SJCRH30 (cell line): Measurements from ENCODE around the gene IQSEC1. TPM values are rescaled to one million over a fixed set of nuclear protein-coding genes. Genes with fewer than 3 reads are reported as not detected.

ENCODE experiments used
- DNase-seq, 2 experiments: peaks; one replicate each; pipeline ENCODE4 v3.0.0-alpha.2; 2015 to 2020
- H3K27ac ChIP-seq: fragments of 250-450 bp; sonication (Bioruptor Pico); 2 replicates; pipeline ENCODE4 v1.5.1; 2020; ENCODE audit warnings: mild to moderate bottlenecking, moderate library complexity
- H3K27me3 ChIP-seq: fragments of 250-450 bp; sonication (Bioruptor Pico); 2 replicates; pipeline ENCODE4 v1.5.1; 2020; ENCODE audit warnings: mild to moderate bottlenecking, moderate library complexity
- H3K36me3 ChIP-seq: fragments of 250-450 bp; sonication (Bioruptor Pico); 2 replicates; pipeline ENCODE4 v1.5.1; 2020; ENCODE audit warnings: mild to moderate bottlenecking, moderate library complexity
- H3K4me1 ChIP-seq: fragments of 250-450 bp; sonication (Bioruptor Pico); 2 replicates; pipeline ENCODE4 v1.5.1; 2020; ENCODE audit warnings: mild to moderate bottlenecking, moderate library complexity
- H3K4me3 ChIP-seq: fragments of 250-450 bp; sonication (Bioruptor Pico); 2 replicates; pipeline ENCODE4 v1.5.1; 2020; ENCODE audit warnings: mild to moderate bottlenecking, moderate library complexity
- H3K9me3 ChIP-seq: fragments of 250-450 bp; sonication (Bioruptor Pico); replicated peaks from 2 replicates; pipeline ENCODE4 v1.5.1; 2020; ENCODE audit warnings: mild to moderate bottlenecking, moderate library complexity
- total RNA-seq: library from RNA; depleted of rRNA; stranded (reverse); fragments of >200 nt; shearing (Covaris generic); gene quantifications from 2 replicates; pipeline ENCODE4 v1.2.3, GENCODE V29; 2014

IQSEC1 gene
- total RNA-seq, 1 experiment from 2014 or later, result 5.7 TPM

- Histone ChIP-seq H3K4me1 (no peaks in the 10 kb centered on the region), H3K27me3 (no peaks in the 10 kb centered on the region), H3K27ac (no peak overlapping the region), H3K36me3 (no peaks in the 10 kb centered on the region), H3K4me3 (no peak overlapping the region), H3K9me3 (no peaks in the 10 kb centered on the region)
- DNase-seq, result no peak
These were observed 165.9 kb downstream of the IQSEC1 start for GRCh38 chr3:12907296-12907695.

GRCh38 chr3:12906916-12907290 is 166.3 kb downstream of the IQSEC1 start:
- Histone ChIP-seq H3K4me1 (no peaks in the 10 kb centered on the region; the same call in 1 of the 2 replicates), H3K36me3 (no peaks in the 10 kb centered on the region), H3K27me3 (no peaks in the 10 kb centered on the region), H3K4me3 (no peak overlapping the region), H3K27ac (no peak overlapping the region), H3K9me3 (no peaks in the 10 kb centered on the region)
- DNase-seq, result no peak

GRCh38 chr3:12906141-12906915 is 166.9 kb downstream of the IQSEC1 start:
- H3K4me1 ChIP-seq, result no peaks in the 10 kb centered on the region; the same call in 1 of the 2 replicates
- no peak overlapping the region for H3K27ac ChIP-seq
- no peaks in the 10 kb centered on the region for H3K27me3 ChIP-seq
- H3K9me3 ChIP-seq, result no peaks in the 10 kb centered on the region
- DNase-seq, result no peak
- no peaks in the 10 kb centered on the region for H3K36me3 ChIP-seq
- no peak overlapping the region for H3K4me3 ChIP-seq

GRCh38 chr3:12905316-12906071 is 167.7 kb downstream of the IQSEC1 start:
- H3K27me3 ChIP-seq, result no peaks in the 10 kb centered on the region
- DNase-seq, result no peak
- no peak overlapping the region for H3K4me3 ChIP-seq
- H3K4me1 ChIP-seq, result no peaks in the 10 kb centered on the region; the same call in 1 of the 2 replicates
- H3K36me3 ChIP-seq, result no peaks in the 10 kb centered on the region
- H3K27ac ChIP-seq, result no peak overlapping the region
- no peaks in the 10 kb centered on the region for H3K9me3 ChIP-seq

GRCh38 chr3:12904951-12905315 is 168.3 kb downstream of the IQSEC1 start:
- Histone ChIP-seq H3K4me3 (no peak overlapping the region), H3K4me1 (no peaks in the 10 kb centered on the region; the same call in 1 of the 2 replicates), H3K27ac (no peak overlapping the region), H3K27me3 (no peaks in the 10 kb centered on the region), H3K36me3 (no peaks in the 10 kb centered on the region), H3K9me3 (no peaks in the 10 kb centered on the region)
- no peak for DNase-seq

GRCh38 chr3:12903881-12904280 is 169.3 kb downstream of the IQSEC1 start:
- no peak for DNase-seq
- Histone ChIP-seq H3K9me3 (no peaks in the 10 kb centered on the region), H3K27ac (no peak overlapping the region), H3K27me3 (no peaks in the 10 kb centered on the region), H3K36me3 (no peaks in the 10 kb centered on the region), H3K4me1 (no peaks in the 10 kb centered on the region; the same call in 1 of the 2 replicates), H3K4me3 (no peak overlapping the region)

GRCh38 chr3:12903000-12903800 is 170.0 kb downstream of the IQSEC1 start:
- Histone ChIP-seq H3K4me3 (no peak overlapping the region), H3K27ac (no peak overlapping the region), H3K4me1 (no peaks in the 10 kb centered on the region; the same call in 1 of the 2 replicates), H3K36me3 (no peaks in the 10 kb centered on the region), H3K27me3 (no peaks in the 10 kb centered on the region), H3K9me3 (no peaks in the 10 kb centered on the region)
- DNase-seq, result no peak

GRCh38 chr3:12902181-12902999 is 170.8 kb downstream of the IQSEC1 start:
- no peak overlapping the region for H3K4me3 ChIP-seq
- no peaks in the 10 kb centered on the region for H3K9me3 ChIP-seq
- no peaks in the 10 kb centered on the region; the same call in 1 of the 2 replicates for H3K4me1 ChIP-seq
- no peaks in the 10 kb centered on the region for H3K36me3 ChIP-seq
- H3K27ac ChIP-seq, result no peak overlapping the region
- no peaks in the 10 kb centered on the region for H3K27me3 ChIP-seq
- DNase-seq, result no peak

GRCh38 chr3:12901623-12902045 is 171.6 kb downstream of the IQSEC1 start:
- H3K4me1 ChIP-seq, result no peaks in the 10 kb centered on the region; the same call in 1 of the 2 replicates
- H3K36me3 ChIP-seq, result no peaks in the 10 kb centered on the region
- no peaks in the 10 kb centered on the region for H3K27me3 ChIP-seq
- no peaks in the 10 kb centered on the region for H3K9me3 ChIP-seq
- no peak overlapping the region for H3K27ac ChIP-seq
- peak; percentile 59 to 65 for DNase-seq
- H3K4me3 ChIP-seq, result no peak overlapping the region

- H3K4me3 ChIP-seq, result no peak overlapping the region
- no peaks in the 10 kb centered on the region; the same call in 1 of the 2 replicates for H3K4me1 ChIP-seq
- no peaks in the 10 kb centered on the region for H3K27me3 ChIP-seq
- no peak overlapping the region for H3K27ac ChIP-seq
- no peaks in the 10 kb centered on the region for H3K36me3 ChIP-seq
- DNase-seq, result no peak
- H3K9me3 ChIP-seq, result no peaks in the 10 kb centered on the region
These were observed 172.3 kb downstream of the IQSEC1 start for GRCh38 chr3:12900885-12901411.

GRCh38 chr3:12898965-12899755 is 174.1 kb downstream of the IQSEC1 start:
- no peak for DNase-seq
- Histone ChIP-seq H3K27me3 (no peaks in the 10 kb centered on the region), H3K27ac (no peak overlapping the region), H3K36me3 (no peaks in the 10 kb centered on the region), H3K4me3 (no peak overlapping the region), H3K9me3 (no peaks in the 10 kb centered on the region), H3K4me1 (no peaks in the 10 kb centered on the region; the same call in 1 of the 2 replicates)

- Histone ChIP-seq H3K36me3 (no peaks in the 10 kb centered on the region), H3K27me3 (no peaks in the 10 kb centered on the region), H3K4me3 (no peak overlapping the region), H3K4me1 (no peaks in the 10 kb centered on the region; the same call in 1 of the 2 replicates), H3K27ac (no peak overlapping the region), H3K9me3 (no peaks in the 10 kb centered on the region)
- DNase-seq, result no peak
These were observed 174.8 kb downstream of the IQSEC1 start for GRCh38 chr3:12898290-12898964.
